ENCODE data around the gene AIP. TPM values are rescaled to one million over a fixed set of nuclear protein-coding genes. Genes with fewer than 3 reads are reported as not detected.
"Not testable (repeated sequence)": the region's sequence is repeated elsewhere in the genome, so short reads cannot be mapped to it uniquely, and the experiment has no call there.

The AIP gene
- total RNA-seq, 2 experiments from 2014 or later = 160 to 169 TPM

DNA sequence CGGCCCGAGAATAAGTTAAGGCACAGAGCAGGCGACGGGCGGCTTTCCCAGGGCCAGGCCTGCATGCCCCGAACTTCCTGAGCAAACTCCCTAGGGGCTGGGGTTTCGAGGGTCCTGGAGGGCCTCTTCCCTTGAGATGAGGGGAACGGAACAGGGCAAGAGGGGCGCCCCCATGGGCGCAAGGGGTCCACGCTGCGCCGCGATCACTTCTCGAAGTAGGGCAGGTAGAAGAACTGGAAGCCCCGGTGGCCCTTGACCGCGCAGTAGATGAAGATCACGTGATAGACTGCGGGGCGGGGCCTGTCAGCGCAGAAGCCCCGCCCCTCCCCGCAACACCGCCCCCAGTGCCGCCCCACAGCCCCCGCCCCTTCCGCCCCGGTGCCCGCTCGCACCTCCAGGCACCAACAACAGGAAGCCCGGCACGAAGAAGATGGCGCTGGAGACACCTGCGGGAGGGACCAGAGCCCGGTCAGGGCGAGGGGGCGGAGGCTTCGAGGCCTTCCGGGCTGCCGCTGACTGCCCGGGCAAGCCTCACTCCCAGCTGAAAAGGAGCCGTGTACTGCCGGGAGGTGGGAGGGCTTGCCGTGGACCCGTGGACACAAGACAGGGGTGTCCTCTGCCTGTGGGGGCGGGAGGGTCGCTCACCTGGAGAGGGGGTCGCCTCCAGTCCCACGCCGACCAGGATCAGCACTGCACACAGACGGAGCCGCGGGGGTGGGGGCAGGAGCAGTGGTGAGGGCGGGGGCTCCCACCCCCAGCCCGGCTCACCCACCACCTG, 18.2 kb upstream of the AIP start:
- peaks cover 5% of the 10 kb centered on the region for H3K36me3 Mint-ChIP-seq
- no peaks in the 10 kb centered on the region for H3K27me3 Mint-ChIP-seq
- peak overlapping the region; percentile 93 for H3K27ac Mint-ChIP-seq
- POLR2A ChIA-PET = interaction anchor here (0.5 to 2.0 kb wide), 8 partner anchors 10 to 112 kb away, joined by 3 to 10 read pairs (median 3); partner anchors contain the start of genes PITPNM1, POLD4, PTPRCAP and RPS6KB2
- H3K4me1 Mint-ChIP-seq (ENCODE audit: low read depth) = peaks cover 34% of the 10 kb centered on the region
- peak overlapping the region; percentile 89 for H3K4me3 Mint-ChIP-seq
- intact Hi-C loops (cut with micrococcal nuclease) = loop anchor here (1.0 to 5.0 kb wide), 4 partner anchors 18 to 44 kb away; partner anchors contain the start of genes CDK2AP2 and RPS6KB2
- CTCF ChIA-PET = interaction anchor here (0.9 to 1.3 kb wide), 3 partner anchors 27 to 62 kb away, joined by 3 read pairs; partner anchors contain the start of gene PTPRCAP
- DNase-seq = peak; percentile 96
- H3K9me3 Mint-ChIP-seq = no peaks in the 10 kb centered on the region

- Mint-ChIP-seq H3K9me3 (no peaks in the 10 kb centered on the region), H3K27ac (peak overlapping the region; percentile 93), H3K4me3 (peak overlapping the region; percentile 89), H3K27me3 (no peaks in the 10 kb centered on the region), H3K4me1 (ENCODE audit: low read depth) (peaks cover 32% of the 10 kb centered on the region), H3K36me3 (peaks cover 5% of the 10 kb centered on the region)
- intact Hi-C loops (cut with micrococcal nuclease) = loop anchor here (2.0 to 5.0 kb wide), 2 partner anchors 18 to 38 kb away; partner anchors contain the start of gene RPS6KB2
- ChIA-PET POLR2A (interaction anchor here (0.9 to 2.0 kb wide), 7 partner anchors 13 to 113 kb away, joined by 3 to 10 read pairs (median 3); partner anchors contain the start of genes PITPNM1, POLD4, PTPRCAP and RPS6KB2), CTCF (interaction anchor here (0.6 to 1.3 kb wide), 5 partner anchors 20 to 148 kb away, joined by 3 to 5 read pairs (median 3); partner anchors contain the start of gene PTPRCAP)
- no peak for DNase-seq
Observed at GRCh38 chr11:67465189-67465510, 17.7 kb upstream of the AIP start.

DNA sequence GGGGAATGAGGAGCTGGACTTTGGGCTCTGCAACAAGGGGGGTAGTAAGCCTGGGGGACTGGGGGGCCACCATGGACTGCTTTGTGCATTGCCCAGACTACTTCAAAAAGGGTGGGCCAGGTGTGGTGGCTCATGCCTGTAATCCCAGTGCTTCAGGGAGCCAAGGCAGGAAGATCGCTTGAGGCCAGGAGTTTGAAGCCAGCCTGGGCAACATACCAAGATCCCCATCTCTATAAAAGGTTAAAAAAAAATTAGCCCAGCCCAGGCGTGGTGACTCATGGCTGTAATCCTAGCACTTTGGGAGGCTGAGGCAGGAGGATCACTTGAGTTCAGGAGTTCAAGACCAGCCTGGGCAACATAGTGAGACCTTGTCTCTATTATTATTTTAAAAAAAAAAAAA, 17.3 kb upstream of the AIP start:
- peak overlapping the region; percentile 89 for H3K4me3 Mint-ChIP-seq
- H3K4me1 Mint-ChIP-seq (ENCODE audit: low read depth) = peaks cover 32% of the 10 kb centered on the region
- intact Hi-C loops (cut with micrococcal nuclease) = loop anchor here (2.0 to 5.0 kb wide), 2 partner anchors 19 to 38 kb away; partner anchors contain the start of gene RPS6KB2
- H3K9me3 Mint-ChIP-seq, DNase-seq, H3K36me3 Mint-ChIP-seq, H3K27me3 Mint-ChIP-seq: not testable (repeated sequence)
- ChIA-PET POLR2A (interaction anchor here (0.5 to 2.0 kb wide), 9 partner anchors 10 to 113 kb away, joined by 3 to 10 read pairs (median 3); partner anchors contain the start of genes PITPNM1, POLD4, PTPRCAP and RPS6KB2), CTCF (interaction anchor here (0.6 to 1.3 kb wide), 5 partner anchors 21 to 148 kb away, joined by 3 to 5 read pairs (median 3); partner anchors contain the start of gene PTPRCAP)
- peak overlapping the region; percentile 93 for H3K27ac Mint-ChIP-seq

DNA sequence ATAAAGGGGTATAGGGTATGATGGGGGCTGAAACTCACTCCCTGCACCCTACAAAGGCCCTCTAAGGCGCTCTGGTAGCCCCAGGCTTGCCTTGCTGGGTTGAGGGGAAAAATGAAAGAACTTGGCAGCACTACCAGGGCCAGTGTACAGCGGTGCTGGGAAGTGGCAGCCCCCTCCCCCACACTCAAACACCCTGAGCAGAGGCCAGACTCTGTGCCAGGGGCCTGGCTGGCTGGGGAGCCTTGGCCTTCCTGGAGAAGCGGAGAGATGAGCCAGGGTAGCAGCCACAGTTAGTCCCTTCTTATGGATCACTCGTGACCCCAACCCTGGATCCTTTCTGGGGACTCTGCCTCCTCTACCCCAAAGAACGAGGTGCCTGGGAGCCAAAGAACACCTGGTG, 16.5 kb upstream of the AIP start:
- intact Hi-C loops (cut with micrococcal nuclease) = loop anchor here (5.0 kb wide), 1 partner anchor 39 kb away; the partner anchor contains the start of gene RPS6KB2
- Mint-ChIP-seq H3K4me3 (no peak overlapping the region), H3K4me1 (ENCODE audit: low read depth) (peaks cover 32% of the 10 kb centered on the region)

DNA sequence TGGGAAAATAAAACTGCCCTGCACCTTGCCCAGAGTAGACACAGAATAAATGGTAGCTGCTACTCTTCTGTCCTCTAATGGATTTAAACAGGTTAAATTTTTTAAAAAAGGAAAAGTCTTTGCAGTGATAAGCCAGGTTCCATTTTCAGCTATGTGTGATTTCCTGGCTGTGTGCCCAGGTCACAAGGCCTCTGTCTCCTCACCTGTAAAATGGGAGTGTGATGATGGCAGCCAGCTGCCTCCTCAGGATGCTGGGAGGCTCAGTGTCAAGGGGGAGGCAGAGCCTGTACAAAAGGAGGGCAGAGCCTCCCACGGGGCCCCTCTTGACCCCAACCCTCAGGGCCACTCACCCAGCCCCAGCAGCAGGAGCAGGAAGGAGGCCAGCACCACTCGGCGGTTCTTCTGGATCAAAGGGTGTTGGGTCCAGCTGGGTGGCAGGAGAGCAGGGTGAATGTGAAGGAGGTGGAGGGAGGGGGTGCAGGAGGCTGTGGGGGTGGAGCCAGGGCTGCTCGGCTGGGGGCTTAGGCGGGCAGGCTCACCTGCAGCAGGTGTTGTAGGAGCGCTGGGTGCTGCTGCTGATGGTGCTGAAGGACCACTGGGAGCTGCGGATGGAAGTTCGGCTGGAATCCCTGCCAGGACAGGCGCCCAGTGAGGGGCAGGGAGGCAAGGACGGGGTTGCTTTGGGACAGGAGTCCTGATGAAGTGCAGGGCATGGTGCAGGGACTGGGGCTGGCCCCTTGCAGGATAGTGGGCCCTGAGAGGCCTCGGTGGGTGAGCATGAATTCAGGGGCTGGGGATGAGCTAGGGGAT, 15.7 kb upstream of the AIP start:
- H3K4me3 Mint-ChIP-seq = peak overlapping the region; percentile 90
- no peak for DNase-seq
- ChIA-PET POLR2A (interaction anchor here (0.7 to 4.3 kb wide), 6 partner anchors 19 to 60 kb away, joined by 3 to 35 read pairs (median 8); partner anchors contain the start of genes PITPNM1 and PTPRCAP), CTCF (interaction anchor here (1.2 to 2.5 kb wide), 6 partner anchors 17 to 116 kb away, joined by 4 to 13 read pairs (median 6); partner anchors contain the start of genes AIP and PITPNM1)
- no peaks in the 10 kb centered on the region for H3K27me3 Mint-ChIP-seq
- peaks cover 32% of the 10 kb centered on the region for H3K4me1 Mint-ChIP-seq (ENCODE audit: low read depth)
- H3K36me3 Mint-ChIP-seq = peaks cover 5% of the 10 kb centered on the region
- H3K9me3 Mint-ChIP-seq = no peaks in the 10 kb centered on the region
- H3K27ac Mint-ChIP-seq = peak overlapping the region; percentile 90
- intact Hi-C loops (cut with micrococcal nuclease) = loop anchor here (5.0 kb wide), 1 partner anchor 40 kb away; the partner anchor contains the start of gene RPS6KB2

More for the DNA sequence above, 16.5 kb upstream of the AIP start:
- H3K27me3 Mint-ChIP-seq = no peaks in the 10 kb centered on the region
- no peak overlapping the region for H3K27ac Mint-ChIP-seq
- H3K36me3 Mint-ChIP-seq = peaks cover 5% of the 10 kb centered on the region
- no peak for DNase-seq
- ChIA-PET CTCF (interaction anchor here (1.1 kb wide), 1 partner anchor 149 kb away, joined by 3 read pairs; no protein-coding TSS in a partner anchor), POLR2A (interaction anchor here (0.5 to 4.3 kb wide), 5 partner anchors 9 to 59 kb away, joined by 3 to 35 read pairs (median 5); partner anchors contain the start of gene PTPRCAP)
- no peaks in the 10 kb centered on the region for H3K9me3 Mint-ChIP-seq

- POLR2A ChIA-PET = interaction anchor here (0.6 to 4.3 kb wide), 19 partner anchors 11 to 228 kb away, joined by 3 to 35 read pairs (median 4); partner anchors contain the start of genes AIP, PITPNM1, PPP1CA and PTPRCAP
- Mint-ChIP-seq H3K4me1 (ENCODE audit: low read depth) (peaks cover 32% of the 10 kb centered on the region), H3K9me3 (no peaks in the 10 kb centered on the region), H3K36me3 (peaks cover 5% of the 10 kb centered on the region), H3K4me3 (peak overlapping the region; percentile 90), H3K27ac (peak overlapping the region; percentile 90), H3K27me3 (no peaks in the 10 kb centered on the region)
- DNase-seq = peak; percentile 61
- CTCF ChIA-PET = interaction anchor here (0.7 to 2.5 kb wide), 12 partner anchors 16 to 162 kb away, joined by 3 to 17 read pairs (median 5); partner anchors contain the start of genes AIP, CORO1B, NUDT8 and PITPNM1
- intact Hi-C loops (cut with micrococcal nuclease) = loop anchor here (2.0 to 5.0 kb wide), 2 partner anchors 29 to 41 kb away; partner anchors contain the start of gene RPS6KB2
Observed at GRCh38 chr11:67468056-67468455, 14.8 kb upstream of the AIP start.

- Mint-ChIP-seq H3K9me3 (no peaks in the 10 kb centered on the region), H3K4me3 (peak overlapping the region; percentile 90), H3K36me3 (peaks cover 5% of the 10 kb centered on the region), H3K27me3 (no peaks in the 10 kb centered on the region), H3K4me1 (ENCODE audit: low read depth) (peaks cover 32% of the 10 kb centered on the region), H3K27ac (peak overlapping the region; percentile 90)
- intact Hi-C loops (cut with micrococcal nuclease) = loop anchor here (2.0 to 5.0 kb wide), 2 partner anchors 30 to 41 kb away; partner anchors contain the start of gene RPS6KB2
- DNase-seq = peak; percentile 41
- POLR2A ChIA-PET = interaction anchor here (0.6 to 4.3 kb wide), 18 partner anchors 12 to 229 kb away, joined by 3 to 35 read pairs (median 4); partner anchors contain the start of genes AIP, PITPNM1, PPP1CA and PTPRCAP
- CTCF ChIA-PET = interaction anchor here (0.7 to 2.5 kb wide), 13 partner anchors 16 to 161 kb away, joined by 3 to 17 read pairs (median 4); partner anchors contain the start of genes AIP, CORO1B, NUDT8 and PITPNM1
Observed at GRCh38 chr11:67468456-67468758, 14.4 kb upstream of the AIP start.

DNA sequence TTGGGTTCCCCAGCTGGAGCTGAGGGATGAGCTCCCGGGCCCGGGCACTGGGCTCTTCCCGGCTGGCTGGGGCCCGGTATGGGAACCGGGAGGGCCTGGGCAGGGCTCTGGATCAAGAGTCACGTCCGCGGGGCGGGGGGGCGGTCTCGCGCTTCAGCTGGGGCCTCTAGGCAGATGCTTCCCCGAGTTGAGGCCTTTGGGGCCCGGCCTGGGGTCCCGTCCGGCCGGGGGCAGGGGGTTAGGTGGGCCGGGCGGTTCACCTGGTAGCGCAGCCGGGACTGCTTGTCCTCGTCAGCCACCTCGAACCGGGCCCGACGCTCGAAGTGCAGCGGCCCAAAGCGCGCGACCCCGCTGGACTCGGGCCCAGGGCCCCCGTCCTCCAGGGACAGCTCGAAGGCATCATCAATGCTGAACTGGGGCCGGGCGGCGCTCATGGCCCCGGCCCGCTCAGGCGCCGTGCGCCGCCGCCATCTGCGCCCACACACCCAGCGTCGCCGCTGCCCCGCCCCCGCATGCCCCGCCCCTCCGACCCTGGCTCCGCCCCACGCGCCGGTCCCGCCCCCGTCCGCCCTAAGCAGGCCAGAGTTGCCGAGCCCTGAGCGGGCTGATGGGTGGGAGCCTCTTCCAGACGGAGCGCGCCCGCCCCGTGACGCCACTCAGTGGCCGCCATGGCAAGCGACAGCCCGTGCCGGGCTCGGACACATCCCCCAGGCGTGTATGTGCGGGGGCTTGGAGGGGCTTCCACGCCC, 13.9 kb upstream of the AIP start, which contains the start of gene TMEM134:
TMEM134 (minus strand) TSS at position 493 of the 749 bp plus-strand sequence; CDS start at position 434, 59 bp downstream.
- ChIA-PET CTCF (interaction anchor here (0.7 to 2.5 kb wide), 12 partner anchors 15 to 161 kb away, joined by 3 to 17 read pairs (median 5); partner anchors contain the start of genes AIP, CORO1B, NUDT8 and PITPNM1), POLR2A (interaction anchor here (0.6 to 4.3 kb wide), 18 partner anchors 12 to 229 kb away, joined by 3 to 35 read pairs (median 4); partner anchors contain the start of genes AIP, PITPNM1, PPP1CA and PTPRCAP)
- peak; percentile 95 for DNase-seq
- Mint-ChIP-seq H3K4me3 (peak within 1 kb of the TSS; percentile 90), H3K27me3 (no peaks in the 10 kb centered on the region), H3K27ac (peak within 1 kb of the TSS; percentile 90), H3K9me3 (no peaks in the 10 kb centered on the region), H3K4me1 (ENCODE audit: low read depth) (peaks cover 32% of the 10 kb centered on the region), H3K36me3 (peaks cover 5% of the 10 kb centered on the region)
- intact Hi-C loops (cut with micrococcal nuclease) = loop anchor here (1.0 to 5.0 kb wide), 5 partner anchors 14 to 67 kb away; partner anchors contain the start of genes AIP and RPS6KB2

DNA sequence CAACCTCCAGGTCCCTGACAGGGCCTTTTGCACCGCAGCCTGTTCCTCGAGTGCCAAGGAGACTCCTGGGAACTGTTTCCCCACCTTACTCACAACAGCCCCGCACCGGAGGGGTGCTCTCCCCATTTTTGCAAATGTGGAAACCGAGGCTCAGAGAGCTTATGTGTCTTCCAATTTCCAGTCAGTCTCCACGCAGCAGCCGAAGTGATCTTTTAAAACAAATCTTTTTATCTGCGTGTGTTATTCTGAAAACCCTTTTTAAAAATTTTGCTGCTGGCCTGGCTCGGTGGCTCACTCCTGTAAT, 13.4 kb upstream of the AIP start:
- Mint-ChIP-seq H3K36me3 (peaks cover 5% of the 10 kb centered on the region), H3K27me3 (no peaks in the 10 kb centered on the region), H3K4me1 (ENCODE audit: low read depth) (peaks cover 30% of the 10 kb centered on the region), H3K4me3 (peak overlapping the region; percentile 75), H3K27ac (peak overlapping the region; percentile 77), H3K9me3 (no peaks in the 10 kb centered on the region)
- intact Hi-C loops (cut with micrococcal nuclease) = loop anchor here (1.0 to 5.0 kb wide), 5 partner anchors 14 to 67 kb away; partner anchors contain the start of genes AIP and RPS6KB2
- POLR2A ChIA-PET = interaction anchor here (1.5 to 4.3 kb wide), 4 partner anchors 17 to 61 kb away, joined by 3 to 35 read pairs (median 14); partner anchors contain the start of gene PTPRCAP
- no peak for DNase-seq
- CTCF ChIA-PET = interaction anchor here (1.5 to 2.5 kb wide), 4 partner anchors 15 to 87 kb away, joined by 4 to 17 read pairs (median 10); partner anchors contain the start of genes AIP and PPP1CA
